ENCODE measurements around the gene JTB. TPM values are rescaled to one million over a fixed set of nuclear protein-coding genes. Genes with fewer than 3 reads are reported as not detected.
"Not testable (repeated sequence)": the region's sequence is repeated elsewhere in the genome, so short reads cannot be mapped to it uniquely, and the experiment has no call there.

The JTB gene
- total RNA-seq, 1 donor from 2014 or later: 48.6 TPM

- H3K27ac Mint-ChIP-seq (ENCODE audit: unreplicated experiment): no peak overlapping the region
- no peaks in the 10 kb centered on the region for H3K4me1 Mint-ChIP-seq (ENCODE audit: low read depth, unreplicated experiment)
- DNase-seq: no peak
- peaks cover 2% of the 10 kb centered on the region for H3K9me3 Mint-ChIP-seq (ENCODE audit: unreplicated experiment)
- H3K36me3 Mint-ChIP-seq (ENCODE audit: unreplicated experiment): no peaks in the 10 kb centered on the region
- no peak overlapping the region for H3K4me3 Mint-ChIP-seq (ENCODE audit: unreplicated experiment)
- TF ChIP-seq CTCF (IDR thresholded peaks at IDR 0.05; ENCODE audit: partially characterized antibody, unreplicated experiment): no peak
- H3K27me3 Mint-ChIP-seq (ENCODE audit: unreplicated experiment): no peaks in the 10 kb centered on the region
Observed at GRCh38 chr1:154012129-154012528, 34.7 kb upstream of the JTB start.

GRCh38 chr1:154006136-154006535, 28.7 kb upstream of the JTB start:
- Mint-ChIP-seq H3K27me3 (ENCODE audit: unreplicated experiment) (no peaks in the 10 kb centered on the region), H3K4me3 (ENCODE audit: unreplicated experiment) (no peak overlapping the region), H3K36me3 (ENCODE audit: unreplicated experiment) (no peaks in the 10 kb centered on the region), H3K27ac (ENCODE audit: unreplicated experiment) (no peak overlapping the region), H3K9me3 (ENCODE audit: unreplicated experiment) (peaks cover 2% of the 10 kb centered on the region), H3K4me1 (ENCODE audit: low read depth, unreplicated experiment) (no peaks in the 10 kb centered on the region)
- no peak for DNase-seq
- TF ChIP-seq CTCF (IDR thresholded peaks at IDR 0.05; ENCODE audit: partially characterized antibody, unreplicated experiment): no peak

GRCh38 chr1:154000420-154000819, 22.9 kb upstream of the JTB start:
- no peak overlapping the region for H3K4me3 Mint-ChIP-seq (ENCODE audit: unreplicated experiment)
- H3K9me3 Mint-ChIP-seq (ENCODE audit: unreplicated experiment): no peaks in the 10 kb centered on the region
- no peak overlapping the region for H3K27ac Mint-ChIP-seq (ENCODE audit: unreplicated experiment)
- H3K4me1 Mint-ChIP-seq (ENCODE audit: low read depth, unreplicated experiment): no peaks in the 10 kb centered on the region
- no peak for DNase-seq
- no peaks in the 10 kb centered on the region for H3K36me3 Mint-ChIP-seq (ENCODE audit: unreplicated experiment)
- no peaks in the 10 kb centered on the region for H3K27me3 Mint-ChIP-seq (ENCODE audit: unreplicated experiment)
- no peak for TF ChIP-seq CTCF (IDR thresholded peaks at IDR 0.05; ENCODE audit: partially characterized antibody, unreplicated experiment)

- not testable (repeated sequence) for DNase-seq; H3K4me3 Mint-ChIP-seq (ENCODE audit: unreplicated experiment); H3K4me1 Mint-ChIP-seq (ENCODE audit: low read depth, unreplicated experiment); H3K27me3 Mint-ChIP-seq (ENCODE audit: unreplicated experiment); H3K36me3 Mint-ChIP-seq (ENCODE audit: unreplicated experiment); H3K9me3 Mint-ChIP-seq (ENCODE audit: unreplicated experiment); H3K27ac Mint-ChIP-seq (ENCODE audit: unreplicated experiment)
Observed at GRCh38 chr1:153996882-153997281, 19.4 kb upstream of the JTB start.

GRCh38 chr1:153995640-153996039, 18.2 kb upstream of the JTB start:
- no peak for TF ChIP-seq CTCF (IDR thresholded peaks at IDR 0.05; ENCODE audit: partially characterized antibody, unreplicated experiment)
- peaks cover 1% of the 10 kb centered on the region for H3K9me3 Mint-ChIP-seq (ENCODE audit: unreplicated experiment)
- H3K4me1 Mint-ChIP-seq (ENCODE audit: low read depth, unreplicated experiment): peaks cover 6% of the 10 kb centered on the region
- no peaks in the 10 kb centered on the region for H3K36me3 Mint-ChIP-seq (ENCODE audit: unreplicated experiment)
- no peak overlapping the region for H3K4me3 Mint-ChIP-seq (ENCODE audit: unreplicated experiment)
- no peak for DNase-seq
- H3K27me3 Mint-ChIP-seq (ENCODE audit: unreplicated experiment): peaks cover under 1% of the 10 kb centered on the region
- H3K27ac Mint-ChIP-seq (ENCODE audit: unreplicated experiment): no peak overlapping the region

- Mint-ChIP-seq H3K9me3 (ENCODE audit: unreplicated experiment) (peaks cover 4% of the 10 kb centered on the region), H3K4me1 (ENCODE audit: low read depth, unreplicated experiment) (peaks cover 7% of the 10 kb centered on the region), H3K36me3 (ENCODE audit: unreplicated experiment) (no peaks in the 10 kb centered on the region), H3K27me3 (ENCODE audit: unreplicated experiment) (peaks cover 2% of the 10 kb centered on the region), H3K27ac (ENCODE audit: unreplicated experiment) (no peak overlapping the region), H3K4me3 (ENCODE audit: unreplicated experiment) (no peak overlapping the region)
- no peak for DNase-seq
- no peak for TF ChIP-seq CTCF (IDR thresholded peaks at IDR 0.05; ENCODE audit: partially characterized antibody, unreplicated experiment)
Observed at GRCh38 chr1:153995202-153995601, 17.7 kb upstream of the JTB start.
